ENCODE results near the gene FHIT.

Gene FHIT

GRCh38 chr3:60126511-60127304 lies 1124.5 kb downstream of the FHIT start:
- H3K27ac ChIP-seq (ENCODE audit: low read depth, low read length): no peak overlapping the region
- H3K4me1 ChIP-seq (ENCODE audit: control insufficient read depth, low read length): no peaks in the 10 kb centered on the region
- no peak overlapping the region for H3K4me2 ChIP-seq (ENCODE audit: low read length)
- no peaks in the 10 kb centered on the region for H3K79me2 ChIP-seq (ENCODE audit: control insufficient read depth, low read length)
- H3K9me3 ChIP-seq (ENCODE audit: control insufficient read depth, insufficient read depth, low read length): no peaks in the 10 kb centered on the region
- H3K9me2 ChIP-seq (replicated peaks; ENCODE audit: control insufficient read depth, low read length): no peaks in the 10 kb centered on the region
- H4K20me1 ChIP-seq (ENCODE audit: control insufficient read depth, insufficient read depth, low read depth, low read length): no peaks in the 10 kb centered on the region
- H3K36me3 ChIP-seq (ENCODE audit: control insufficient read depth, low read length): no peaks in the 10 kb centered on the region
- H3F3A ChIP-seq (ENCODE audit: control insufficient read depth, insufficient read depth): no peaks in the 10 kb centered on the region
- no peaks in the 10 kb centered on the region for H3K27me3 ChIP-seq (ENCODE audit: control insufficient read depth, low read length)
- TF ChIP-seq EZH2phosphoT487 (IDR thresholded peaks at IDR 0.05; ENCODE audit: borderline replicate concordance, low read length): no peak
- TF ChIP-seq CTCF (IDR thresholded peaks at IDR 0.05; ENCODE audit: low read depth, low read length, poor library complexity, severe bottlenecking): no peak
- H3K4me3 ChIP-seq (ENCODE audit: low read length): no peak overlapping the region

- no peaks in the 10 kb centered on the region for H3K27me3 ChIP-seq (ENCODE audit: control insufficient read depth, low read length)
- H4K20me1 ChIP-seq (ENCODE audit: control insufficient read depth, insufficient read depth, low read depth, low read length): no peaks in the 10 kb centered on the region
- no peaks in the 10 kb centered on the region for H3K79me2 ChIP-seq (ENCODE audit: control insufficient read depth, low read length)
- H3K9me3 ChIP-seq (ENCODE audit: control insufficient read depth, insufficient read depth, low read length): no peaks in the 10 kb centered on the region
- H3K4me2 ChIP-seq (ENCODE audit: low read length): no peak overlapping the region
- TF ChIP-seq EZH2phosphoT487 (IDR thresholded peaks at IDR 0.05; ENCODE audit: borderline replicate concordance, low read length): no peak
- no peak for TF ChIP-seq CTCF (IDR thresholded peaks at IDR 0.05; ENCODE audit: low read depth, low read length, poor library complexity, severe bottlenecking)
- H3K36me3 ChIP-seq (ENCODE audit: control insufficient read depth, low read length): no peaks in the 10 kb centered on the region
- no peak overlapping the region for H3K4me3 ChIP-seq (ENCODE audit: low read length)
- H3K27ac ChIP-seq (ENCODE audit: low read depth, low read length): no peak overlapping the region
- no peaks in the 10 kb centered on the region for H3K4me1 ChIP-seq (ENCODE audit: control insufficient read depth, low read length)
- no peaks in the 10 kb centered on the region for H3K9me2 ChIP-seq (replicated peaks; ENCODE audit: control insufficient read depth, low read length)
- H3F3A ChIP-seq (ENCODE audit: control insufficient read depth, insufficient read depth): no peaks in the 10 kb centered on the region
Observed at GRCh38 chr3:60125686-60126085, 1125.6 kb downstream of the FHIT start.

GRCh38 chr3:60120245-60120644 lies 1131.0 kb downstream of the FHIT start:
- H3K4me2 ChIP-seq (ENCODE audit: low read length): no peak overlapping the region
- no peaks in the 10 kb centered on the region for H4K20me1 ChIP-seq (ENCODE audit: control insufficient read depth, insufficient read depth, low read depth, low read length)
- TF ChIP-seq EZH2phosphoT487 (IDR thresholded peaks at IDR 0.05; ENCODE audit: borderline replicate concordance, low read length) (no peak), CTCF (IDR thresholded peaks at IDR 0.05; ENCODE audit: low read depth, low read length, poor library complexity, severe bottlenecking) (no peak)
- H3K9me2 ChIP-seq (replicated peaks; ENCODE audit: control insufficient read depth, low read length): no peaks in the 10 kb centered on the region
- no peaks in the 10 kb centered on the region for H3K27me3 ChIP-seq (ENCODE audit: control insufficient read depth, low read length)
- no peaks in the 10 kb centered on the region for H3F3A ChIP-seq (ENCODE audit: control insufficient read depth, insufficient read depth)
- no peaks in the 10 kb centered on the region for H3K36me3 ChIP-seq (ENCODE audit: control insufficient read depth, low read length)
- no peak overlapping the region for H3K4me3 ChIP-seq (ENCODE audit: low read length)
- H3K27ac ChIP-seq (ENCODE audit: low read depth, low read length): no peak overlapping the region
- no peaks in the 10 kb centered on the region for H3K4me1 ChIP-seq (ENCODE audit: control insufficient read depth, low read length)
- no peaks in the 10 kb centered on the region for H3K9me3 ChIP-seq (ENCODE audit: control insufficient read depth, insufficient read depth, low read length)
- no peaks in the 10 kb centered on the region for H3K79me2 ChIP-seq (ENCODE audit: control insufficient read depth, low read length)
